GM18907 (cell line): ENCODE measurements around the gene GSC2.

Source experiments
- ATAC-seq: cut with Tn5 transposase; IDR thresholded peaks from one replicate; pipeline ENCODE4 v1.9.1; 2021; ENCODE audit warnings: mild to moderate bottlenecking, moderate library complexity; ENCODE audit not compliant: unreplicated experiment

The GSC2 gene

DNA sequence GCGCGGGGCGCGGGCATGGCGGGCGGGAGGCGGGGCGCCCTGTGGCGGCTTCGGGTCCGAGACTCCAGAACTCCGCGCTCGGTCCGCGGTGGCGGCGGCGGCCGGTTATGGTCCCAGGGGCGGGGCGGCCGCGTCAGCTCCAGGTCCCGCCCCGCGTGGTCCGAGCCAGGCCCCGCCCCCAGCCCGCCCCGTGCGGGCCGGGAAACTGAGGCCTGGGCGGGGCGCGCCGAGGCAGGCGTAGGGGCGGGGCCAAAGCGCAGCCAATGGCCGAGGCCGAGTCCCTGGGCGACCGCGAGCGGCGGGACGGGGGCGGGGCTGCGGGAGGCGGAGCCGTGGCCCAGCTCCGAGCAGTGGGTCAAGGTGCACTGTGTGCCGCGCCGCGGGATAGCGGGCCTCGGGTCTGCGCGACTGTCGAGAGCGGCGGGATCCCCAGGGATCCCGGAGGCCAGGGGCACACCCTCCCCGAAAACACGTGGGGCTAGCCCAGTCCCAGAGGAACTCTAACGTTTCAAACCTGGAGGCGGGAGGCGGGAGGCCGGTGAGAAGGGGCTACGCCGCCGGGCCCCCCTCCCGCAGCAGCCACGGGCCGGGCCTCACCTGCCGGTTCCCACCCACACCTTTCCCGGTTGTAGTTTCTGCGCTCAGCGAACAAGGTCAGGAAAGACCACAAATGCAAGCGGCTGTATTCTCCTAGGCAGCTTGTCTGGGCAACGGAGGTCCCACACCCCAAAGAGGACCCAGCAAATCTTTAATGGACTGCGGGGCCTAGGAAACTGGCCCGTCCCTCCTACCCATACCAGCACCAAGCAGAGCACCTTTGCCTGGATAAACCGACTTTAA, 28.8 kb upstream of the GSC2 start, which contains the start of gene SLC25A1:
TSS of gene SLC25A1 (minus strand) at position 80 of the 840 bp plus-strand sequence. CDS start at position 17, 63 bp downstream.
- ATAC-seq: peak; percentile 60

- peak; percentile 38 for ATAC-seq
These were observed 28.1 kb upstream of the GSC2 start for GRCh38 chr22:19178065-19178656.

GRCh38 chr22:19177164-19178064, 27.3 kb upstream of the GSC2 start:
- no peak for ATAC-seq

GRCh38 chr22:19176732-19177131, 26.6 kb upstream of the GSC2 start:
- ATAC-seq: no peak

- ATAC-seq: no peak
These were observed 26.1 kb upstream of the GSC2 start for GRCh38 chr22:19176175-19176643.

DNA sequence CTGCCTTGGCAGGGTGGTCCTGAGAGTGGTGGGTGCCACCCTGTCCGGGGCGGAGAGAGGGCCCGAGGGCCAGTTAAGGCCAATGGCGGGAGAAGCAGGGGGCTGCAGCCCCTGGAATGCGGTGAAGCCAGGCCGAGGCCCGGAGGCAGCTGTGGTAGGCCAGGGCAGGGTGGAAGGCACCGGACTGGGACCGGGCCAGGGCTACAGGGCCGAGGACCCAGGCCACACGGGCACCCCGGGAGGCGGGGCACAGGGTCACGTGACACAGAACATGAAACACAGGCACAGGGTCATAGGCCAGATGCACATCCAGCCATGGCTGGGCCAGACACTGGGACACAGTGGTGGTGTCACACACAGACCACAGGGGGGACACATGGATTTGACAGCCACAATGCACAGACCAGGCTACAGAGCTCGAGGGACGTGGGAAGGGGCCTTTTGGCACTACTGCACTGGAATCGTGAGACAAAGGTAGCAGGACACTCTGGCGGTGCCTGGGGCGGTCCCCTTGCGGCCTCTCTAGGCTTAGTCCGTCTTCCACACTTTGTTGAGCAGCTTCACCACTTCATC, 25.6 kb upstream of the GSC2 start:
- no peak for ATAC-seq

- ATAC-seq: no peak
These were observed 25.0 kb upstream of the GSC2 start for GRCh38 chr22:19175026-19175601.

DNA sequence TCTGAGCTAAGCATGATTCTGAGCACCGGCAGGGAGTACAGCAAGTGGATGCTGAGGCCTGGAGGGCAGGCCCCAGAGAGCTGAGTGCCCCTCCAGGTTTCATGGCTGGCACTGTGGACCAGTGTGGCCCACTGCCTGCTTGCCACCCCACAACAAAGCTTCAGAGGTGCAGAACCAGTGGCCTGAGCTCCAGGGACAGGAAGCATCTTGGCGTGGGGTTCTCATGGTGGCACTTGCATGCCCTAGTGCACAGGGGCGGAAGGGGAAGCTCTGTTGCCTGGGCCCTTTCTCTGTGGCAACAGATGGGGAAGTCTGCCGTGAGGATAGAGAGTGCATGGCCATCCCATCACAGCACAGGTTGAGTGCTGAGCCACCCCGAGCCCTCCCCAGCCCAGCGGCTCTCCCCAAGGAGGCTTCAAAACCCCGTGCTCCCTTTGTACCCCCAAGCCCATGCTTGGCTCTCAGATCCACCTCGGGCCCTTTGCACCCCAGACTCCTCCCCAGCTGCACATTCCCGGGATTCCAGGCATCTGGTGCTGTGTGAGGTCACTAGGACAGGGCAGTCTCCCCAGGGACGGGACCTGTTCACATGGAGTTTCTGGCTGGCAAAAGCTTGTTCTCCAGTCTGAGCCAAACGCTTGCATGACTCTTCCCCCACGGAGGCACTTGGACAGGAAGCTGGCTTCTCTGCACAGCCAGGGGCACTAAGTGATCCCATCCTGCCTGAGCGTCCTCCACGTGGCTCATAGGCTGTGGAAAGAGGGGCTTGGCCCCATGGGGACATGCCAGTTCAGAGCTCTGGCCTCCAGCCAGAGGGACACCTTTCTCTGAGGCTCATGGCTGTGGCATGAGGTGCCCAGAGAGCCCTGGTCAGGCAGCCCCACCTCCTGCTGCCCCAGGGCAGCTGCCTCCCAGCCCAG, 24.3 kb upstream of the GSC2 start:
- no peak for ATAC-seq

- no peak for ATAC-seq
These were observed 23.2 kb upstream of the GSC2 start for GRCh38 chr22:19173047-19174035.

DNA sequence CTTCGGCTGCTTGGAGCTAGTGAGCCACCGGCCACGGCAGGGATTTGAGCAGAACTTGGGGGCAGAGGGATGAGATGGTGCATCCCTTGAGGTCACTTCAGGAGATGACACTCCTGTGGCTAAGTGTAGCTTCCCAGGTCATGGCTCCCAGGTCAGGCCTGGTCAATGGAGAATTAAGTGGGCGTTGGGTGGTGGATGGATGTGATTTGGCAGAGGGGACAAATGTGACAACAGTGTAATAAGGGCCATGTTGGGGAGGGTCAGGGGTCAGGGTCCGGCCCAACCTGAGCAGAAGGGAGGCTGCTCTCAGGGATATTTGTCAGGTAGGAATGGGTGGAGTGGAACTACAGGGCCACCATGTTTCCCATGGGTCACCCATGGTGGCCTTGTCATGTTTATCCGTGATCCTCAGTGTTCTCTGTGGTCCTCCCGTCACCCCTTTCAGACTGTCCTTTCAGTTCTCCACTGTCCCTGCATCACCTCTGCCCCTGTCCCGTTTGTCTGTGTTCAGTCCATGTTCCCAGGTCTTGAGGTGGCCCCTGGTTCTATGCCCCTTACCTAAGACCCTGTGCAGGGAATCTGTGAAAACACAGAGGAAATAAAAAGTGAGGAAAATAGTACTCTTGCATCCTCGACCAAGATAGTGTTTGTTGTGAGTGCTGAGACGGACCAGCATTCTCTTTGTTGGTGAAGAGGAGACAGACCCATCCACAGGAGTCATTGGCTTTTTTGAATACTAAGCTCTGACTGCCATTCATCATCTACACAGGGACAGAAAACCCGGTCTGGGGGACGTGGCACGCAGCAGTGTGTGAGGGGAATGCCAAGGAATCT, 22.3 kb upstream of the GSC2 start:
- no peak for ATAC-seq

- no peak for ATAC-seq
These were observed 19.8 kb upstream of the GSC2 start for GRCh38 chr22:19169947-19170318.

DNA sequence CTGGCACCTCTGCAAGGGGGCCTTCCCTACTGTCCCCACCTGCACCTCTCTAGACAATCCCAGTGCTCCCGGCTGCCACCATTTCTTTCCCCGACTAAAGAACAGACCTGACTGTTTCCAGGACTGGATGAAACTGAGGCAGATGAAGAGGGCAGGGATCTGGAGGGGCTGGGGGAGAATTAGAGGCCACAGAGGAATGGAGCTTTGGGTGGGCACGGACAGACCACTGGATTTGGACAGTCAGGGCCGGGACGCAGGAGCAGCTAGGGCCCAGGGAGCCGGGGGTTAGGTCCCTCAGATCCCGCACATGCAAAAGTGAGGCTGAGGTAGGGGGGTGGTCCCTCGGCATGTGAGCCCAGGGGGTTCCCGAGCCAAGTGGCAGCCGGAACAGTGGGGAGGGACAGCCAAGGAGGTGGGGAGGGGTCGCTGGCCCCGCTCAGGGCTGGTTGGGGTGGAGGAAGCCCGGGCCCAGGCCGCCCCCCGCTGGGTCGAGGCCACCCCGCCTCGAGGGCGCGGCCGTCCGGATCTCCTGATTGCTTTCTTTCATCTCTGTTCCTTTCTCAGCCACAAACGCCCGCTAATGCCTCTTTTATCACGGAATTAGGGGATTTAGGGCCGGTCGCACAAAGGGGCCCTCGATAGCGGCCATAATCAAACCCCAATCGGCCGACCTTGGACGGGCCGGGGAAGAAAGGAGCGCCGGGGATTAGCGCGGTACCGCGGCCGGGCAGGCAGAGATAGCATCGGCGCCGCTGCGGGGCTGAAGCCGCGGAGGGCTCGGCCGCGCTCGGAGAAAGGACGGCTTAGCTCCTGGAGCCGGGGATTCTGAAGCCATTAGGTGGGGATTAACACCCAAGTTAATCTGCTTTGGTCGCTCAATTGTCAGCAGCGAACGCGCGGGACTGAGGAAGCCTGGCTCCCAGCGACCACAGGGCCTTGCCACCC, 19.2 kb upstream of the GSC2 start:
- no peak for ATAC-seq

- ATAC-seq: no peak
These were observed 18.2 kb upstream of the GSC2 start for GRCh38 chr22:19168088-19168890.

- ATAC-seq: no peak
These were observed 17.2 kb upstream of the GSC2 start for GRCh38 chr22:19167106-19167869.

DNA sequence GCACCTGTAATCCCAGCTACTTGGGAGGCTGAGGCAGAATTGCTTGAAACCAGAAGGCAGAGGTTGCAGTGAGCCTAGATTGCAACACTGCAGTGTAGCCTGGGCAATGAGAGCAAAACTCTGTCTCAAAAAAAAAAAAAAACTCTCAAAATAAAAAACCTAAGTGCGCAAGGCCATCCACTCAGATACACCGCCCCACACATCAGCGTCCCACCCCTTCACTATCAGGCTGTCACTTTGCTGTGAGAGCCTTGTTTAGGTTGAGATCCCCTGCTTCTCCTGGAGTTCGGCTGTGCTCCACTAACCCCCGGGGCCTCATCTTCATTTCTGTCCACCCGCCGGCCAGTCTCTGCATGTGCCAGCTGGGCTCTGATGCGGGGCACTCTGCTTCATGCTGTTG, 16.3 kb upstream of the GSC2 start:
- no peak for ATAC-seq
